NCI-H69 (cell line): ENCODE data around the gene MBD3L4.
"Not testable (repeated sequence)": the region's sequence is repeated elsewhere in the genome, so short reads cannot be mapped to it uniquely, and the experiment has no call there.

ENCODE experiments used
- DNase-seq: peaks from one replicate; lab custom pipeline; 2025; lab: John Stamatoyannopoulos, UW

The MBD3L4 gene

DNA sequence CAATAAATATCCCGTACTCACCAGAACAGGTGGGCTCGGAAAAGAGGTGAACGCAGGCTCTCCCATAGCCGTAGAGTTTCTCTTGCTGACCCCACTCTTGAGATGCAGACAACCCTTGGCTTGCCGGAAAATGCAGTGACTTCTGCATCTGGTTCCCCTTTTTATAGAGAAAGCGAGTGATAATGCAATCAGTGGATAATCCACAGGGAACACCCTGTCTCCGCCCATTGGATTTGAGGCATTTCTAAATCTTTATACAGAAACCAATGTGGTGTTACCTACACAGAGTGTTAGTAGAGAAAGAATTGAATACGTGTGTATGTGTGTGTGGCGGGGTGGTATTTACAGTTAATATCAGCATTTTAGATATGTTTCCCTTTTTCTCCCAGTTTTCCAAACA is at the start of gene MBD3L4:
Gene MBD3L4, minus strand, starts transcription at position 101 of the 400 bp plus-strand sequence. Its CDS starts 35 bp downstream, at position 66.
- DNase-seq, result not testable (repeated sequence)

DNA sequence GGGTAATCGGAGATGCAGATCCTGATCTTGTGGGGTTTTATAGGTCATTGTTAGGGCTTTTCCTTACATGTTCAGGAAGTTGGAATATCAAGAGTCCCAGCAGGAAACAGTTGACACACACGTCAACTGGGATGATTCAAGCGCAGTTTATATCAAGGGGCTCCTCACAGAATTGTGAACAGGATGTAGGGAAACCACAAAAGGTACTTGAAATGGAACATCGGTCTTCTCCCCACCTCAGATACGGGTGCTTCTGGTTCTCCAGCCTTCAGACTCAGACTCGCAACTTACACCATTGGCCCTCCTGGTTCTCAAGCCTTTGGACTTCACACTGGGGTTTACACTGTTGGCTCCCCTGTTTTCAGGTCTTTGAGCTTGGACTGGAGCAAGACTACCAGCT is 49.0 kb upstream of the MBD3L4 start:
- no peak for DNase-seq

DNA sequence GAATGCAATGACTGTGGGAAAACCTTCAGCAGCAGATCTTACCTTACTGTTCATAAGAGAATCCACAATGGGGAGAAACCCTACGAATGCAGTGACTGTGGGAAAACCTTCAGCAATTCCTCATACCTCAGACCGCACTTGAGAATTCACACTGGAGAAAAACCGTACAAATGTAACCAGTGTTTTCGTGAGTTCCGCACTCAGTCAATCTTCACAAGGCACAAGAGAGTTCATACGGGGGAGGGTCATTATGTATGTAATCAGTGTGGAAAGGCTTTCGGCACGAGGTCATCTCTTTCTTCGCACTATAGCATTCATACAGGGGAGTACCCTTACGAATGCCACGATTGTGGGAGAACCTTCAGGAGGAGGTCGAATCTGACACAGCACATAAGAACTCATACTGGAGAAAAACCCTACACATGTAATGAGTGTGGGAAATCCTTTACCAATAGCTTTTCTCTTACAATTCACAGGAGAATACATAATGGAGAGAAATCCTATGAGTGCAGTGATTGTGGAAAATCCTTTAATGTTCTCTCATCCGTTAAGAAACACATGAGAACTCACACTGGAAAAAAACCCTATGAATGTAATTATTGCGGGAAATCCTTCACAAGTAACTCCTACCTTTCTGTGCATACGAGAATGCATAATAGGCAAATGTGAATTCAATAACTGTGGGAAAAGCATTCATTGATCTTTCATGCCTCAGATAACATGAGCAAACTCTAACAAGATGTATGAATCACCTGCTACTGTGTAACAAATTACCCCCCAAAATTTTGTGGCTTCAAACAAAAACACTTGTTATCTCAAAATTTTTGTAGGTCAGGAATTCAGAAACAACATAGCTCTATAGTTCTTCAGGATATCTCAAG is 43.3 kb upstream of the MBD3L4 start:
- peak; percentile 11 for DNase-seq

DNA sequence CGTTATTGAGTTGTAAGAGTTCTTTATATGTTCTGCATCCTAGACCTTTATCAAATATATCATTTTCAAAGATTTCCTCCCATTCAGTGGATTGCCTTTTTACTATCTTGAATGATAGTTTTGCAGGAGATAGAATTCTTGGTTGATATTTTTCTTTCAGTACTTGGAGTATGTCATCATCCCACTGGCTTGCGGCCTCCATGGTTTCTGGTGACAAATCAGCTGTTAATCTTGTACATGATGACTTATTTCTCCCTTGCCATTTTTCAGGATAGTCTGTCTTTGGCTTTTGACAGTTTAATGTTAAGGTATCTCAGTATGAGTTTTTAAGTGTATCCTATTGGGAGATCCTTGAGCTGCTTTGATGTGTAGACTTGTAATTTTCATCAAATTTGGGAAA is 38.0 kb upstream of the MBD3L4 start:
- DNase-seq, result no peak

DNA sequence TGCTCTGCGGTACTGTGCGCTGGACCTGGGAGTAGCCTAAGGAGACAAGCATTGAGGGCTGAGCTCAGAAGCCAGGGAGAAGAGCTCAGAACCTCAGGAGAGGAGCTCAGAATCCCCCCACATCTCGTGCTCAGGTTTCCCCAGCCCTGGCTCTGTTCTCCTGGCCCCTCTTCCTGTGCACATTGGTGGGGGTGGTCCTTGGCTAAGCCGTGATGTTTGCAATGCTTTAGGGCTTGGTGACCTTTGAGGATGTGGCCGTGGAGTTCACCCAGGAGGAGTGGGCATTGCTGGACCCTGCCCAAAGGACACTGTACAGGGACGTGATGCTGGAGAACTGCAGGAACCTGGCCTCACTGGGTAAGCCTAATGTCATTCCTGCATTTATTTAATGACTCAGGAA is 36.2 kb upstream of the MBD3L4 start:
- no peak for DNase-seq

DNA sequence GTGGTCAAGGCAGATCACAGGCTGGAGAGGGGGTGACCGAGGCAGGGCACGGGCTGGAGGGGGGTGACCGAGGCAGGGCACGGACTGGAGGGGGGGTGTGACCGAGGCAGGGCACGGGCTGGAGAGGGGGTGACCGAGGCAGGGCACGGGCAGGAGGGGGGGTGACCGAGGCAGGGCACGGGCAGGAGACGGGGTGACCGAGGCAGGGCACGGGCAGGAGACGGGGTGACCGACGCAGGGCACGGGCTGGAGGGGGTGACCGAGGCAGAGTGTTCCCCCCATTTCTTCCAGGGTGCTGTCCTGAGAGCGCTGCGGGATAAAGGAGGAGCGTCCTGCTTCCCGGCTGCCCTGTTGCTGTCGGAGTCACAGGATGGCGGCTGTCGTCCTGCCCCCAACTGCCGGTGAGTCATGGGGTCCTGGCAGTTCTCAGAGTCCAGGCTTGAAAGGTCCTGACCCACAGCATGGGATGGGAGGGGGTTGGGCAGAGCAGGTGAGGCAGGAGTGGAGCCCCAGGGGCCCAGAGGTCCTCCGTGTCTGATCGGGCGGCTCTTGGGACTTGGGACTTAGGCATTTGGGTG is 34.8 kb upstream of the MBD3L4 start:
- no peak for DNase-seq

DNA sequence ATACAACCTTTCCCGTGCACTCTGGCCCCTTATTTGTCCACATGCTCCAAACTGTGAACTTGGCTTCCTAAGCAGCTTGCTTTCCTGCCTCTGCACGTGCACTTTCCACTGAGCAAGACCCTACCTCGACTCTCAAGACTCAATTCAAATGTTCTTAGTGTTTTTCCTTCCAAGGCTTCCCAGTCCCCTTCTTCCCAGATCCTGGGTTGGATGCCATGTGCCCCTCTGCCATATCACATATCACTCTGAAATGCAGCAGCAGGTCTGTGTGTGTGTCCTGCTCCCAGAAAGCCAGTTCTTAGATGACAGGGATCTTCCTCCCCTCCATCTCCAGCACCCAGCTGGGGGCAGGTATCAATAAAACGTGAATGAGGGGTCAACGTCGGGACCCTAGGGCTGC is 32.6 kb upstream of the MBD3L4 start:
- DNase-seq, result no peak

DNA sequence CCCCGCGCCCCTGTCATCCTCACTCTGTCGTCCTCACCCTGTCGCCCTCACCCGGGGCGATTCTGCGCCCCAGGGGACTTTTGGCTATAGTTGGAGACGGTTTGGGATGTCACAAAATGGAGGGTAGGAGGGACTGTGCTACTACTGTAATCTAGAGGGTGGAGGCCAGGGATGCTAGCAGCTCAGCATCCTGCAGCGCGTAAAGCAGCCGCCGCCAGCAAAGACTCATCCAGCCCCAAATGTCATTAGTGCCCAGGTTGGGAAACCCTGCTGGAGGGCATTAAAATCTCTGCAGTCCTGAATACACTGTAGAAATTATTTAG is 29.9 kb upstream of the MBD3L4 start:
- DNase-seq, result peak; percentile 51

DNA sequence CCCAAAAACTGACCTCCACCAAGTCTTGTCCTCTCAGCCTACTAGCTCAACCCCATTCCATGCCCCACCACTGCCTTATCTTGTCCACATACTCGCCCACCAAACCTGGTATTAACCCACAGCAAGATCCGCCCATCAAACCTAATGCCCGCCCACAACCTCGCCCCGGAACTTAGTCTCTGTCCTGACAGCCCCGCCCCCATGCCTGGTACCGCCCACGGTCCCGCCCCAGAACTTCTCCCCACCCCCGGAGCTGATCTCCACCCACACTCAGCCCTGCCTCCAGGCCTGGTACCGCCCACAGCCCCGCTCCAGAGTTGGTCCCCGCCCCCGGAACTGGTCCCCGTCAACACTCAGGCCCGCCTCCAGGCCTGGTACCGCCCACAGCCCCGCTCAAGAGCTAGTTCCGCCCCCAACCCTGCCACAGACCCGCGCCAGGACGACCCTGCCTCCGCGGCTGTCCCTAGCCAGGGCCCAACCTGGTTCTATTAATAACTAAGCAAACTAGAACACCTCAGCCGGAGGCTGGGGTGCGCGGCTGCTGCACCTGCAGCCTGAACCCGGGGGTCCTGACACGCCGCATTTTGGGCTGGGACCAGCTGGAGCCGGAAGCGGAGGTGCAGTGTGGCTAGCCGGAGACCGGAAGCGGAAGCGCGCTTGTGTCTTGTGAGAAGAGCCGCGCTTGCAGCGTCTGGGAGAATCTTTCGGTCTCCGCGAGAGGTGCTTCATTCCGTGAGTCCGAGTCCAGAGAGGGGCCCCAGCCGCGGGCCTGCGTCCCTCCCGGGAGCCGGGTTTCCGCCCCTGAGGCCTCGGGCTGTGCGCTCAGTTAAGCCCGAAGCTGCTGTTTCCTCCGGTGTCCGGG is 29.3 kb upstream of the MBD3L4 start, which contains the start of gene ZNF557:
Gene ZNF557, plus strand, starts transcription at position 662 of the 862 bp plus-strand sequence. CDS start 5,372 bp downstream, outside the sequence.
- peak; percentile 98 for DNase-seq

DNA sequence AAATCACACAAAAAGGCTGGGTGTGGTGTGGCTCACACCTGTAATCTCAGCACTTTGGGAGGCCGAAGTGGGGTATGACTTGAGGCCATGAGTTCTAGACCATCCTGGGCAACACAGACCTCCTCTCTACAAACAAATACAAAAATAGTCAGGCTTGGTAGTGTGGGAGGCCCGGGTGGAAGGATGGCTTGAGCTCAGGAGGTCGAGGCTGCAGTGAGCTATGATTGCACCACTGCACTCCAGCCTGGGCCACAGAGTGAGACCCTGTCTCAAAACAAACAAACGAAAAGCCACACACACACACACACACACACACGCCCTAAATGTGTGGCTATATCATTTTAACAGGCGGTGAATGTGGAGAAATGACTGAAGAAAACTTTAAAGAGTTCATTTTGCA is 28.6 kb upstream of the MBD3L4 start:
- no peak for DNase-seq

DNA sequence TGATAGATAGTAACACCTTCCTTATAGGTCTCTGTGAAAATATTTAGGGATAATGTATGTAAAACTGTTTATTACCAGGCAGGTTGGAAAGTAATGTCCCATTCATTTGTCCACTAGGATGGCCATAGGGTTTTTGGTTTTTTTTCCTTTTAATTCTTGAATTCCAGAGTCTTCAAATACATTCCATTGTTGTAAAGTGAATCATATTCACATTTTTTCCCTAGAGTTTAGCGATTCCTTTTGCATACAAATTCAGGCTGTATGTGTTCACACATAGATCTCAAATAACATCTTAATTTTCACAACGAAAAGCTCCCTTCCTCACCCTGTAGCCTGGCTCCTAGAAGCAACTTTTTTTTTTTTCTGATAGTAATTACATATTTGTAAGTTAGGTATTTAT is 27.7 kb upstream of the MBD3L4 start:
- no peak for DNase-seq

DNA sequence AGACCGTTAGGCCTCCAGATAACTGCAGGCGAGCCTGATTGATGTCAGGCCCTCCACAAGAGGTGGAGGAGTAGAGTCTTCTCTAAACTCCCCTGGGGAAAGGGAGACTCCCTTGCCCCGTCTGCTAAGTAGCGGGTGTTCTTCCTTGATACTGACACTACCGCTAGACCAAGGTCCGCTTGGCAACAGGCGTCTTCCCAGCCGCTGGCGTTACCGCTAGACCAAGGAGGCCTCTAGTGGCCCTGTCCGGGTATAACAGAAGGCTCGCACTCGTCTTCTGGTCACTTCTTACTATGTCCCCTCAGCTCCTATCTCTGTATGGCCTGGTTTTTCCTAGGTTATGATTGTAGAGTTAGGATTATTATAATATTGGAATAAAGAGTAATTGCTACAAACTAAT is 27.1 kb upstream of the MBD3L4 start:
- peak; percentile 66 for DNase-seq

DNA sequence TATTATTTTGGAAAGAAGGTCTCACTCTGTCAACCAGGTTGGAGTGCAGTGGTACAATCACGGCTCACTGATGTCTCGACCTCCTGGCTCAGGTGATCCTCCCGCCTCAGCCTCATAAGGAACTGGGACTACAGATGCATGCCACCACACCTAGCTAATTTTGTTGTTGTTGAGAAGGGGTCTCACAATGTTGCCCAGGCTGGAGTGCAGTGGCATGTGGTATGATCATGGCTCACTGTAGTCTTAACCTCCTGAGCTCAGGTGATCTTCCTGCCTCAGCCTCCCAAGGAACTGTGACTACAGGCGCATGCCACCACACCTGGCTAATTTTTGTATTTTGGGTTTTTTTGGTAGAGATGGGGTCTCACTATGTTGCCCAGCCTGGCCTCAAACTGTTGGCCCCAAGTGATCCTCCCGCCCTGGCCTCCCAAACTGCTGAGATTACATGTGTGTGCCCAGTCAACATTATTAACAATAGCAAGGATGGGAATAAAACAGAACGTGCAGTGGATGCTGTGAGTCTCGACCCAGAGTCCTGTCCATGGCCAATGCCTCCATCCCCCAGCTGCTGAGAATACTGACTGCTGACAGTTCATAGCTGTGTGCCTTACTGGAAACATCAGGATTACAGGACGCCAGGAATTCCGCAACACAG is 23.9 kb upstream of the MBD3L4 start:
- no peak for DNase-seq

DNA sequence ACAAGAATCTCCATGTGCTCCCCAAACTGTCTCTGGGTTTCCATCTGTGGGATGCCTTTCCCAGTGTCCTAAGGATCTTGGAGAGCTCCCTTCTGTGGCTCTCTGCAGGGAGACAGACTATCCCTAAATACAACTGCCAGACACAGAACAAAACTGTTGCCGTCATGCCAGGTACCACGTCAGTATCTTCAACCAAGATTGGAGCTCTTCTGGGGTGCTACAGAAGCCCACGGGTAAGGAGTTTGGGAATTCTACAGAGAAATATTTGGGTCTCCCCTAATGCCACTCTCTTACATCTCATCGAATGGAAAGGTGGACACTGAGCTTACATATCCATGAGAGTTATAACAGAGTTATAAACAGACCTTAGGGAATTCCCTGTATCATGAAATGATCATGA is 23.4 kb upstream of the MBD3L4 start:
- DNase-seq, result no peak

DNA sequence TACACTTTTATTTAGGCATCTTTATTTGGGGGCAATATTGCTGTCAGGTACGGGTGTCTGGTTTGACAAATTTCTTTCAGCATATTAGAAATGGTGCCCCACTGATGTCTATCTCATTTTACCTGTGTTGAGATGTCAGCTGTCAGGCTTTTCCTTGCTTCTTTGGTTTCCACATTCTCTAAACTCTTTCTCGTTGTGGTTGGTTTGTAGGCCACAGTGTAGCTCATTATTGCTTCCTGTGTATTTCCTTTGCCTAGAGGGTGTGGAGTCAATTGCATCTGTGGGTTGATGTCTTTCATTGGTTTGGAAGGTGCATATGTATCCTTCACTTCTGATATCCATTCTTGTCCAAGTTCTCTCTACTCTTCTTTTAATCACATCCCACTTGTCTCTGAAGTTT is 20.0 kb upstream of the MBD3L4 start:
- DNase-seq, result not testable (repeated sequence)

DNA sequence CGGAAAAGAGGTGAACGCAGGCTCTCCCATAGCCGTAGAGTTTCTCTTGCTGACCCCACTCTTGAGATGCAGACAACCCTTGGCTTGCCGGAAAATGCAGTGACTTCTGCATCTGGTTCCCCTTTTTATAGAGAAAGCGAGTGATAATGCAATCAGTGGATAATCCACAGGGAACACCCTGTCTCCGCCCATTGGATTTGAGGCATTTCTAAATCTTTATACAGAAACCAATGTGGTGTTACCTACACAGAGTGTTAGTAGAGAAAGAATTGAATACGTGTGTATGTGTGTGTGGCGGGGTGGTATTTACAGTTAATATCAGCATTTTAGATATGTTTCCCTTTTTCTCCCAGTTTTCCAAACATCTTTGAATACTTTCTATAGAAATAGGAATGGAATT is 18.6 kb upstream of the MBD3L4 start, which contains the start of gene MBD3L3:
Gene MBD3L3, minus strand, starts transcription at position 101 of the 400 bp plus-strand sequence. Its CDS starts 71 bp downstream, at position 30.
- not testable (repeated sequence) for DNase-seq

DNA sequence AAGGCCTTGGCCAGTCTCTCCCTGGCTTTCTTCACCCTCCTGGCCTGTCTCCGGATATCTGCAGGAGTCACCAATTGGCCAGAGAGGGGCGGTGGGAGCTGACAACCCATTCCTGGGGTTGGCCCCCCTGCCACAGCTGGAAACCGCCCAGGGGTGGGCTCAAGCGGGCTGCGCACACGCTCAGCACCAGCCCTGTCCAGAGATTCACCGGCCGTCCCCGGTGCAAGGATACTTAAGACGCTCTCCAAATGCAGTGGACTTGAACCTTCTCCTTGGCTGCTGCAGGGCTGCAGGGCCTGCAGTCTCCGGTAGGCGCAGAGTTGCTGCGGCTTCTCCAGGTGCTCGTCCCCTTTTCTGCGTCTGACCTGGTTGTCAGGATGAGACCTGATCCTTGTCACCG is 16.4 kb upstream of the MBD3L4 start:
- not testable (repeated sequence) for DNase-seq

DNA sequence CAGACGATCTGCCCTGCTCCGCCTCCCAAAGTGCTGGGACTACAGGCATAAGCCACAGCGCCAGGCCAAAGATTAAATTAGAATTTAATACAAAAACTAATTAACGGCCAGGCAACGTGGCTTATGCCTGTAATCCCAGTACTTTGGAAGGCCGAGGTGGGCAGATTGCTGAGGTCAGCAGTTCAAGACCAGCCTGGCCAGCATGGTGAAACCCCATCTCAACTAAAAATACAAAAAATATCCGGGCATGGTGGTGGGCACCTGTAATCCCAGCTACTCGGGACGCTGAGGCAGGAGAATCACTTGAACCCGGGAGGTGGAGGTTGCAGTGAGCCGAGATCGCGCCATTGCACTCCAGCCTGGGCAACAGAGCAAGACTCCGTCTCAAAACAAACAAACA is 15.7 kb upstream of the MBD3L4 start:
- not testable (repeated sequence) for DNase-seq

DNA sequence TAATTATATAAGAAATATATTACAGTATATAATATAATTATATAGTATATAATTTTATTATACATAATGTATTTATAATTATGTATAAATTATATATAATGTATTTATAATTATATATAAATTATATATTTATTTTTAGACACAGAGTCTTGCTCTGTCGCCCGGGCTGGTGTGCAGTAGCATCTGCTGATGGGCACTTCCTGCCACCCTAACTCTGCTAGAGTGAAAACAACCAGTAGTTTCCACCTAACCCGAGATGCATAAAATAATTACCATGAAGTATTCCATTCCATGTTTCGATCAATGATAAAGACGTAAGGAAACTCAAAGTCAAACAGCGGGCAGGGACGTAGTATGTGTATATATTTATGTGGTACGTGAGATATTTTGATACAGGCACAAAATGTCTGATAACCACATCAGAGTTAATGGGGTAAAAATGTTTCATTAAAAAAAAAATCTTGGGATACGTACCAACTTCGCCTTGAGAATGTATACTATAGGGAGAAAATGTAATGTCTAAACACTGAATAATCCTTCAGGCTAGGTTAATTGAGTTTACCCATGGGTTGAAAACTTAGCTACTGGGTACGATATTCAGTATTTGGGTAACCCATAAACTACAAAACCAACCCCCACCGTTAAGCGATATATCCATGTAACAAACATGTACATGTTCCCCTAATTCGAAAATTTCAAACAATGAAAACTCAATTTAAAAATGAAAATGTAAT is 14.8 kb upstream of the MBD3L4 start:
- DNase-seq, result not testable (repeated sequence)

DNA sequence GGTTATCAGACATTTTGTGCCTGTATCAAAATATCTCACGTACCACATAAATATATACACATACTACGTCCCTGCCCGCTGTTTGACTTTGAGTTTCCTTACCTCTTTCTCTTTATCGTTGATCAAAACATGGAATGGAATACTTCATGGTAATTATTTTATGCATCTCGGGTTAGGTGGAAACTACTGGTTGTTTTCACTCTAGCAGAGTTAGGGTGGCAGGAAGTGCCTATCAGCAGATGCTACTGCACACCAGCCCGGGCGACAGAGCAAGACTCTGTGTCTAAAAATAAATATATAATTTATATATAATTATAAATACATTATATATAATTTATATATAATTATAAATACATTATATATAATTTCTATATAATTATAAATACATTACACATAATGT is 12.9 kb upstream of the MBD3L4 start:
- not testable (repeated sequence) for DNase-seq

DNA sequence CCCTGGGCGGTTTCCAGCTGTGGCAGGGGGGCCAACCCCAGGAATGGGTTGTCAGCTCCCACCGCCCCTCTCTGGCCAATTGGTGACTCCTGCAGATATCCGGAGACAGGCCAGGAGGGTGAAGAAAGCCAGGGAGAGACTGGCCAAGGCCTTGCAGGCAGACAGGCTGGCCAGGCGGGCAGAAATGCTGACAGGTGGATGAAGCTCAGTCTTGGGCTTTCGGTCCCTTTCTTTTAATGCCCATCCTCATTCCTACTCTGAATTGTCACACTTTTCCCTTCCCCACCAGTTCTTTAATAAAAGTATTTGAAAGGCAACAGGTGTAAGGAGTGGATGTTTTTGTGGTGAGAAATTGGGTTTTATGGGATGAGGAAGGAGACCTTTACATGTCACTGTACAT is 11.4 kb upstream of the MBD3L4 start:
- DNase-seq, result not testable (repeated sequence)
